Thyroid gland (tissue), 4 donors: ENCODE measurements around the gene USP48. TPM values are rescaled to one million over a fixed set of nuclear protein-coding genes. Genes with fewer than 3 reads are reported as not detected.

Source experiments
- DNase-seq, 2 donors: peaks; one replicate each; pipeline ENCODE4 v3.0.0-alpha.2; 2019
- H3K27ac ChIP-seq, 3 donors: fragments of 200-600 bp; sonication (generic); 1 replicate in 2 of 3; 2 replicates in 1 of 3; pipeline ENCODE4 v1.5.1; 2016 to 2019; ENCODE audit warnings: mild to moderate bottlenecking in 1 of 3, moderate library complexity in 1 of 3
- H3K27me3 ChIP-seq: fragments of 200-600 bp; sonication (generic); one replicate; pipeline ENCODE4 v1.5.1; 2019
- H3K36me3 ChIP-seq, 2 donors: fragments of 200-600 bp; sonication (generic); one replicate each; pipeline ENCODE4 v1.5.1; 2016 to 2019
- H3K4me1 ChIP-seq, 2 donors: fragments of 200-600 bp; sonication (generic); one replicate each; pipeline ENCODE4 v1.5.1; 2017 to 2019
- H3K4me3 ChIP-seq, 3 donors: fragments of 200-600 bp; sonication (generic); replicated peaks in 1 of 3; 1 replicate in 2 of 3; 2 replicates in 1 of 3; pipeline ENCODE4 v1.5.1; 2016; ENCODE audit warnings: mild to moderate bottlenecking in 1 of 3
- H3K9me3 ChIP-seq: fragments of 200-600 bp; sonication (generic); one replicate; pipeline ENCODE4 v1.5.1; 2017
- CTCF ChIP-seq, 6 experiments: fragments of 200-600 bp in 3 of 6; fragments of 450-650 bp in 3 of 6; sonication (generic) in 3 of 6; IDR thresholded peaks; one replicate each; pipeline ENCODE4 v1.5.1; 2016 to 2019; ENCODE audit warnings: antibody characterized with exemption in 6 of 6, mild to moderate bottlenecking in 2 of 6, inconsistent platforms in 1 of 6, moderate library complexity in 1 of 6
- POLR2A ChIP-seq, 2 donors: fragments of 450-650 bp; IDR thresholded peaks; one replicate each; pipeline ENCODE4 v1.6.1; 2017; ENCODE audit warnings: antibody characterized with exemption in 2 of 2, mild to moderate bottlenecking in 2 of 2, moderate library complexity in 1 of 2
- WGBS, 2 donors: methylation state at CpG; one replicate each; pipeline ENCODE4 v1.1.5; 2017; 5-methylcytosine and 5-hydroxymethylcytosine counted together
- intact Hi-C: fragments of 100-400 bp; cut with DNase I; formaldehyde crosslinking; loops from one replicate; pipeline ENCODE4 v1.15.1; 2023
- total RNA-seq, 4 donors: library from RNA; depleted of rRNA; stranded (reverse); fragments of >200 nt; gene quantifications; one replicate each; pipeline ENCODE4 v1.2.3, GENCODE V29; 2016

Gene USP48
- total RNA-seq, 4 donors from 2014 or later = 77.4 to 113 (median 88.5) TPM

- no peaks in the 10 kb centered on the region for H3K4me1 ChIP-seq
- H3K9me3 ChIP-seq = no peaks in the 10 kb centered on the region
- no peak for TF ChIP-seq CTCF (IDR thresholded peaks at IDR 0.05)
- TF ChIP-seq POLR2A (IDR thresholded peaks at IDR 0.05) = no peak
- H3K4me3 ChIP-seq = no peak overlapping the region
- no peak for DNase-seq
- no peak overlapping the region for H3K27ac ChIP-seq
- no peaks in the 10 kb centered on the region for H3K27me3 ChIP-seq
- WGBS, 2 donors = 81 to 90% methylated on average over 2 of the region's 2 CpGs
- H3K36me3 ChIP-seq = peaks cover 68 to 69% of the 10 kb centered on the region in 2 donors
- intact Hi-C loops = no loop called here
Measured at GRCh38 chr1:21824926-21825325, 42.0 kb upstream of the USP48 start.

GRCh38 chr1:21823980-21824702 is 41.2 kb upstream of the USP48 start:
- no peaks in the 10 kb centered on the region for H3K9me3 ChIP-seq
- no peaks in the 10 kb centered on the region for H3K4me1 ChIP-seq
- intact Hi-C loops = no loop called here
- no peak overlapping the region for H3K4me3 ChIP-seq
- WGBS, 2 donors = 93 to 94% methylated on average over 12 to 20 of the region's 22 CpGs
- H3K36me3 ChIP-seq = peaks cover 61 to 62% of the 10 kb centered on the region in 2 donors
- no peak overlapping the region for H3K27ac ChIP-seq
- H3K27me3 ChIP-seq = no peaks in the 10 kb centered on the region
- TF ChIP-seq POLR2A (IDR thresholded peaks at IDR 0.05) = no peak
- TF ChIP-seq CTCF (IDR thresholded peaks at IDR 0.05) = no peak
- no peak for DNase-seq

GRCh38 chr1:21823206-21823979 is 40.4 kb upstream of the USP48 start:
- intact Hi-C loops = no loop called here
- DNase-seq = no peak

GRCh38 chr1:21822349-21822748 is 39.4 kb upstream of the USP48 start:
- WGBS, 2 donors = 53 to 85% methylated on average over 7 to 8 of the region's 9 CpGs
- intact Hi-C loops = no loop called here
- no peak overlapping the region for H3K4me3 ChIP-seq
- TF ChIP-seq POLR2A (IDR thresholded peaks at IDR 0.05) (no peak), CTCF (IDR thresholded peaks at IDR 0.05) (no peak)
- no peaks in the 10 kb centered on the region for H3K9me3 ChIP-seq
- H3K4me1 ChIP-seq = no peaks in the 10 kb centered on the region
- H3K27me3 ChIP-seq = no peaks in the 10 kb centered on the region
- peaks cover 43 to 44% of the 10 kb centered on the region in 2 donors for H3K36me3 ChIP-seq
- no peak overlapping the region for H3K27ac ChIP-seq
- no peak for DNase-seq

More at GRCh38 chr1:21823206-21823979, 40.4 kb upstream of the USP48 start:
- Histone ChIP-seq H3K4me1 (no peaks in the 10 kb centered on the region), H3K9me3 (no peaks in the 10 kb centered on the region), H3K36me3 (peaks cover 54 to 55% of the 10 kb centered on the region in 2 donors), H3K4me3 (no peak overlapping the region), H3K27me3 (no peaks in the 10 kb centered on the region), H3K27ac (no peak overlapping the region)
- TF ChIP-seq POLR2A (IDR thresholded peaks at IDR 0.05) = no peak
- TF ChIP-seq CTCF (IDR thresholded peaks at IDR 0.05) = no peak
- WGBS, 2 donors = 92 to 94% methylated on average over 32 to 36 of the region's 44 CpGs
